Adipose tissue (tissue), 3 donors: ENCODE data around the gene CDKAL1. TPM values are rescaled to one million over a fixed set of nuclear protein-coding genes. Genes with fewer than 3 reads are reported as not detected.
"Not testable (repeated sequence)": the region's sequence is repeated elsewhere in the genome, so short reads cannot be mapped to it uniquely, and the experiment has no call there.

Experiments used
- H3K27ac ChIP-seq: one replicate; pipeline ENCODE4 v1.5.1; 2013; ENCODE audit warnings: low read depth, low read length
- whole genome bisulfite sequencing, 3 donors: extraction: QIAGEN DNeasy Blood & Tissue Kit; methylation state at CpG; one replicate each; pipeline ENCODE4 v1.1.7; 2013; 5-methylcytosine and 5-hydroxymethylcytosine counted together
- polyA plus RNA-seq, 3 donors: library from polyadenylated mRNA; stranded (reverse); fragments of 200-250 nt; gene quantifications; one replicate each; pipeline ENCODE4 v1.2.3, GENCODE V29; 2013
- donor health status: healthy with polysubstance abuse.
- donor health status: Bipolar disorder and iron deficiency.
- donor health status: healthy.

CDKAL1 gene
- polyA plus RNA-seq, 3 donors, result 2.9 to 6.0 (median 3.6) TPM

- no peak overlapping the region for H3K27ac ChIP-seq
- WGBS, 3 donors, result 47 to 68% (median 67%) methylated on average over 1 of the region's 1 CpG
Measured at GRCh38 chr6:20711518-20711917, 177.3 kb downstream of the CDKAL1 start.

- WGBS, 3 donors, result 69 to 72% (median 69%) methylated on average over 2 of the region's 2 CpGs
- no peak overlapping the region for H3K27ac ChIP-seq
Measured at GRCh38 chr6:20712011-20712410, 177.8 kb downstream of the CDKAL1 start.

- no peak overlapping the region for H3K27ac ChIP-seq
- 62 to 81% (median 64%) methylated on average over 3 of the region's 3 CpGs for WGBS, 3 donors
Measured at GRCh38 chr6:20715135-20715806, 181.0 kb downstream of the CDKAL1 start.

GRCh38 chr6:20716865-20717264 is 182.6 kb downstream of the CDKAL1 start:
- WGBS, 3 donors, result 83 to 92% (median 90%) methylated on average over 1 of the region's 1 CpG

GRCh38 chr6:20717743-20718142 is 183.5 kb downstream of the CDKAL1 start:
- no peak overlapping the region for H3K27ac ChIP-seq

More at GRCh38 chr6:20716865-20717264, 182.6 kb downstream of the CDKAL1 start:
- H3K27ac ChIP-seq, result no peak overlapping the region

- no peak overlapping the region for H3K27ac ChIP-seq
- WGBS, 3 donors, result 79 to 89% (median 80%) methylated on average over 3 of the region's 3 CpGs
Measured at GRCh38 chr6:20718705-20719653, 184.7 kb downstream of the CDKAL1 start.

GRCh38 chr6:20719980-20720379 is 185.7 kb downstream of the CDKAL1 start:
- no peak overlapping the region for H3K27ac ChIP-seq
- WGBS, 3 donors, result 82 to 97% (median 93%) methylated on average over 2 of the region's 2 CpGs

- 65 to 73% (median 65%) methylated on average over 3 of the region's 3 CpGs for WGBS, 3 donors
Measured at GRCh38 chr6:20721121-20721520, 186.9 kb downstream of the CDKAL1 start.

GRCh38 chr6:20722455-20722854 is 188.2 kb downstream of the CDKAL1 start:
- 94 to 98% (median 94%) methylated on average over 2 of the region's 2 CpGs for WGBS, 3 donors

More at GRCh38 chr6:20721121-20721520, 186.9 kb downstream of the CDKAL1 start:
- H3K27ac ChIP-seq, result not testable (repeated sequence)

GRCh38 chr6:20723236-20723635 is 189.0 kb downstream of the CDKAL1 start:
- no peak overlapping the region for H3K27ac ChIP-seq
- WGBS, 3 donors, result 97 to 99% (median 98%) methylated on average over 12 of the region's 12 CpGs

More at GRCh38 chr6:20722455-20722854, 188.2 kb downstream of the CDKAL1 start:
- H3K27ac ChIP-seq, result no peak overlapping the region

- WGBS, 3 donors, result 85 to 97% (median 87%) methylated on average over 6 of the region's 6 CpGs
Measured at GRCh38 chr6:20724443-20725190, 190.4 kb downstream of the CDKAL1 start.

GRCh38 chr6:20725235-20725634 is 191.0 kb downstream of the CDKAL1 start:
- 99 to 100% (median 99%) methylated on average over 3 of the region's 3 CpGs for WGBS, 3 donors
- not testable (repeated sequence) for H3K27ac ChIP-seq

More at GRCh38 chr6:20724443-20725190, 190.4 kb downstream of the CDKAL1 start:
- no peak overlapping the region for H3K27ac ChIP-seq

GRCh38 chr6:20729086-20729485 is 194.8 kb downstream of the CDKAL1 start:
- 86 to 96% (median 87%) methylated on average over 1 of the region's 1 CpG for WGBS, 3 donors
- no peak overlapping the region for H3K27ac ChIP-seq

GRCh38 chr6:20732362-20732761 is 198.1 kb downstream of the CDKAL1 start:
- not testable (repeated sequence) for H3K27ac ChIP-seq
- WGBS, 3 donors, result 84 to 89% (median 85%) methylated on average over 8 of the region's 8 CpGs

- WGBS, 3 donors, result 67 to 78% (median 75%) methylated on average over 3 of the region's 3 CpGs
- H3K27ac ChIP-seq, result no peak overlapping the region
Measured at GRCh38 chr6:20732896-20733295, 198.6 kb downstream of the CDKAL1 start.

GRCh38 chr6:20737912-20738311 is 203.7 kb downstream of the CDKAL1 start:
- no peak overlapping the region for H3K27ac ChIP-seq
- WGBS, 3 donors, result 92 to 93% (median 92%) methylated on average over 3 of the region's 3 CpGs

- WGBS, 3 donors, result 96 to 97% (median 96%) methylated on average over 4 of the region's 4 CpGs
- H3K27ac ChIP-seq, result no peak overlapping the region
Measured at GRCh38 chr6:20740088-20740487, 205.8 kb downstream of the CDKAL1 start.

- no peak overlapping the region for H3K27ac ChIP-seq
- WGBS, 3 donors, result 74 to 91% (median 85%) methylated on average over 4 of the region's 4 CpGs
Measured at GRCh38 chr6:20740727-20741126, 206.5 kb downstream of the CDKAL1 start.

- no peak overlapping the region for H3K27ac ChIP-seq
- 97 to 98% (median 98%) methylated on average over 2 of the region's 2 CpGs for WGBS, 3 donors
Measured at GRCh38 chr6:20741490-20741889, 207.2 kb downstream of the CDKAL1 start.
